Adipocyte (in vitro differentiated cells): ENCODE data around the gene SUPT4H1.

Source experiments
- DNase-seq: peaks from one replicate; pipeline ENCODE4 v3.0.0-alpha.2; 2015; ENCODE audit warnings: low read depth
- H3K27me3 ChIP-seq: replicated peaks from 2 replicates; pipeline ENCODE4 v1.7.0; 2013; ENCODE audit warnings: mild to moderate bottlenecking, low read length, moderate library complexity; ENCODE audit not compliant: control insufficient read depth, insufficient read depth
- H3K36me3 ChIP-seq: 2 replicates; pipeline ENCODE4 v1.7.0; 2013; ENCODE audit warnings: low read length, mild to moderate bottlenecking, moderate library complexity; ENCODE audit not compliant: control insufficient read depth, insufficient read depth, severe bottlenecking
- H3K4me1 ChIP-seq: 2 replicates; pipeline ENCODE4 v1.7.0; 2013; ENCODE audit warnings: mild to moderate bottlenecking, low read length, moderate library complexity; ENCODE audit not compliant: control insufficient read depth, insufficient read depth
- H3K4me3 ChIP-seq: 2 replicates; pipeline ENCODE4 v1.7.0; 2013; ENCODE audit warnings: mild to moderate bottlenecking, low read length, moderate library complexity
- H3K9ac ChIP-seq: 2 replicates; pipeline ENCODE4 v1.7.0; 2013; ENCODE audit warnings: mild to moderate bottlenecking, low read length, moderate library complexity
- H3K9me3 ChIP-seq: 2 replicates; pipeline ENCODE4 v1.7.0; 2013; ENCODE audit warnings: mild to moderate bottlenecking, low read length, moderate library complexity; ENCODE audit not compliant: control insufficient read depth

SUPT4H1 gene

GRCh38 chr17:58330538-58330996 lies 21.4 kb downstream of the SUPT4H1 start:
- peaks cover 30% of the 10 kb centered on the region for H3K27me3 ChIP-seq
- no peak for DNase-seq
- H3K4me1 ChIP-seq, result no peaks in the 10 kb centered on the region
- no peak overlapping the region for H3K9ac ChIP-seq
- no peaks in the 10 kb centered on the region for H3K9me3 ChIP-seq
- no peaks in the 10 kb centered on the region for H3K36me3 ChIP-seq
- H3K4me3 ChIP-seq, result no peak overlapping the region

DNA sequence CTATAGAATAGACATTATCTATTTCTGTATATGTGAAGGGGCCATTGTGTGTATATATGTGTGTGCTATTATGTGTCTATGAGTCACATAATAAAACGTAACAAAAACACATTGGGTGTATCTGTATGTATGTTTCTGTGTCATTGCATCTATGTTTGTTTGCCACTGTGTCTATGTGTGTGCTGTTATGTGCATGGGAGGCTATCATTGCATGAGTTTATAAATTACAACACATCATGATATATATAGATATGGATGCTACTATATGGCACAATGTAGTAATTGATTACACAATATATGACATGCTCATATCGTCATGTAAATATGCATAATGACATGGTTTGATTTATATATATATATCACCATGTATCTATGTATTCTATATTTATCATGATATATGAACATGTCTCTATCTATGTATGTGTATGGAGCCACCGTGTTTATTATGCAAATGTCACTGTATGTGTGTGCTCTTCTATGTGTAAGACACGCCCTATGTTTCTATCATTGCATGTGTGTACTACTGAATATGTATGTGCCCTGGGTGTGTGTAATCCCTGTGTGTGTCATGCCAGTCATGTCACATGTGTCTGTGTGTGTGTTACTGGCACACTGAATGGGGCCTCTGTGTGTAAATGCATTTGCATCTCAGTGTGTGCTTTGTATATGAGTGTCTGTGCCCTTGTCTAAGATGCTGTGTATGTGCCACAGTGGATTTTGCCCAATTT lies 22.0 kb downstream of the SUPT4H1 start:
- no peaks in the 10 kb centered on the region for H3K36me3 ChIP-seq
- no peaks in the 10 kb centered on the region for H3K9me3 ChIP-seq
- no peak for DNase-seq
- no peak overlapping the region for H3K4me3 ChIP-seq
- H3K4me1 ChIP-seq, result no peaks in the 10 kb centered on the region
- H3K9ac ChIP-seq, result no peak overlapping the region
- H3K27me3 ChIP-seq, result peaks cover 36% of the 10 kb centered on the region

- Histone ChIP-seq H3K4me3 (no peak overlapping the region), H3K9me3 (no peaks in the 10 kb centered on the region), H3K36me3 (no peaks in the 10 kb centered on the region), H3K9ac (no peak overlapping the region), H3K4me1 (peaks cover 4% of the 10 kb centered on the region), H3K27me3 (peaks cover 42% of the 10 kb centered on the region)
- no peak for DNase-seq
These were observed 22.8 kb downstream of the SUPT4H1 start for GRCh38 chr17:58329035-58329809.

DNA sequence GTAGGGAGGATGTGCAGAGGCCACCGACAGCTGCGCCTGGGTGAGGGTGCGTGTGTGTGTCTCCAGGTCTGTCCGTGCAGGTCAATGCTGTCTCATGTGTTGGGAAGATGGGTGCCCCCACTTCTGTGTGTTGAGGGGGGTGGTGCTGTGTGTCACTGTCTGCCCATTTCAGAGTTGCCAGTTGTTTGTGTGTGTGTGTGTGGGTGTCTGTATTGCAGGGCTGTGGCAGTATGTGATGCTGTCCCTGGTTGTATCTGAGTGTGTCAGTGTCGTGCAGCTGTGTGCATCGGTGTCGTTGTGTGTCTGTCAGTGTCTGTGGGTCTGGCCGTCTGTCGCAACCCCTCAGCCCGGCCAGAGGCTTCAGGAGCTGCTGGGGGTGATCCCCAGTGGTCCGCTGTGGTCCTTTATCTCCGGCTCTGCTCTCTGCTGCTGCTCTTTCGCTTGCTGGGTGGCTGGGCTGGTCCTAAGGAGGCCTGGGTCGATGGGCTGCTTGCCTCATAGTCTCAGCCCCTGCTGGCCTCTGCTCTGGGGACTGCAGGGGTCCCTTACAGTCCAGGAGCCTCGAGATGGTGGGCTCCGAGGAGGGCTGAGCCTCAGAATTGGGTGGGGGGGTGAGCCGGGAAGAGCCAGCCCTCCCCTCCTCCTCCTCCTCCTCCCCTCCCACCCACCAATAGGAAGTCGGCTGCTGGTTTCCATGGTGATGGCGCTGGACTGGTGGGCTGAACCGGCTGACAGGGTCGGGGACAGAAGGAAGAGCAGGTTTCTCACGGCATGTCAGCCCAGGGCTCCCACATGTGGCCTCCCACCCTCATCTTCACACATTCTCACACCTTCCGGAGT lies 23.6 kb downstream of the SUPT4H1 start, which contains the start of gene TSPOAP1:
TSPOAP1 (minus strand) TSS at position 601 of the 840 bp plus-strand sequence. CDS start 875 bp downstream, outside the sequence.
- peaks cover 4% of the 10 kb centered on the region for H3K4me1 ChIP-seq
- H3K27me3 ChIP-seq, result peaks cover 50% of the 10 kb centered on the region
- H3K4me3 ChIP-seq, result no peak within 1 kb of the TSS

DNA sequence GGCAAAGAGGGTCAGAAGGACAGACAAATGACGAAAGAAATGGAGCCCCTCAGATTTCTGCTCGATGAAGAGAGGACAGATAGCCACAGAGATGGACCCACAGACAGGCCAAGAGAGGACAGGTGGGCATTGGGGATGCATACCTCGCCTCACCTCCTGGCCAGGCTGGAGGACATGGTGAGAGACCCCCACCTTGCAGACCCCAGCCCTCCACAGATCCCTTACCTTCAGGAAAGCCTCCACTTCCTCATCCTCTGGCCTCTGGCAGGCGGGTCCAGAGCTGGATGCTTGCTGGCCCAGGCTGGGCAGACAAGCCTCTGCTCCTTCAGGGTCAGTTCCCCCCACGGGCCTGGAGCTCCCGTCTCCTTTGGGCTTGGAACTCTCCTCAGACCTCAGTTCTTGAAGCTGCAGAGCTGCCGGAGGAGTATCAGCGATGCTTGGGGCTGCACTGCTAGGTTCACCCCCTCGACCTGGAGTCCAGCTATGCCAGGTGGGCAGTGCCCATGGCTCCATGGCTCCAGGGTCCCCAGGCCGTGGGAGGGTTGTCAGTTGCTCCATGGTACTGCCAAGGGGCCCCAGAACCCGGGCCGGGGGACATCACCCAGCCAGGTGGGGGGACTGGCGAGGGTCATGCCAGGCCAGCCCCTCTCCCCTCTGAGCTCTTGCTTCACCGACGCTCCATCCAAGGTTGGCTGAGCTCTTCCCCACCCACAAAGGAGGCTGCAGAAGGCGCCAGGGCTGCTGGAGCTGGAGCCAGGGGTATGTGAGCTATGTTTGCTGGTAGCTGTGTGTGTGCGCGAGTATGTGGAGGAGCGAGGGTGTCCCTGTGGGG lies 24.4 kb downstream of the SUPT4H1 start:
- DNase-seq, result no peak
- no peaks in the 10 kb centered on the region for H3K9me3 ChIP-seq
- no peak overlapping the region for H3K9ac ChIP-seq
- peaks cover 4% of the 10 kb centered on the region for H3K4me1 ChIP-seq
- peaks cover 53% of the 10 kb centered on the region for H3K27me3 ChIP-seq
- H3K4me3 ChIP-seq, result no peak overlapping the region
- no peaks in the 10 kb centered on the region for H3K36me3 ChIP-seq

More for the DNA sequence above, 23.6 kb downstream of the SUPT4H1 start, which contains the start of gene TSPOAP1:
- no peaks in the 10 kb centered on the region for H3K36me3 ChIP-seq
- H3K9ac ChIP-seq, result no peak within 1 kb of the TSS
- no peak for DNase-seq
- H3K9me3 ChIP-seq, result no peaks in the 10 kb centered on the region

DNA sequence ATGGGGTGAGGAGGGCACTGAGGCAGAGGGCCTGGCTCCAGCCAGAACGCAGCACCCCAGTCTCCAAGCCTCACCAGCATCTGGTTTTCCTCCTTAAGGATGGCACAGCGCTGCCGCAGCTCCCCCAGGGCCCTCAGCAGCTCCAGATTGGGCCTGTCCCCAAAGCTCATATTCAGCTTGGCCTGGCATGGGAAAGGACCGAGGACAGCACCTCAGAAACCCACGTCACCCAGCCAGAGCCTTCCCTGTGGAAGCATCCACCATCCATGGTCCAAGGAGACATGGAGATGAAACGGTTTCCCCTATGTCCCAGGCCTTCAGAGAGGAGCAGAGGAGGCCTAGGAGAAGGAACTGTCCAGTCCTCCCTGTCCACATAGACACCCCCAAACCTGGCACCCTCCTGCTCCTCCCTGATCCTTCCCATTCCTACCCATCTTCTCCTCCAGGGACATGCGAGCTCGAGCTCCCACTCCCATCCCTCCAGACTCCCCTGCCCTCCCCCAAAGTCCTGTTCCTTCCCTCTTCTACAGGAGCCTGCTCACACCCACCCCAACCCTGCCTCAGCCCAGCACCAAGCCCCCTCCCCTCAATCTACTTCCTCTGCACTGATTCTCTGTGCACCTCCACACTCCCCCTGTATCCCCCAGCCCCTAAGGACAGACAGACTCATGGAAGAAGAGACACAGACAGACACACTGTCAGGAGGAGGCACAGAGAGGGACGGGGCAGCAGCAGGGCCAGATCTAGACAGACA lies 25.2 kb downstream of the SUPT4H1 start:
- peaks cover 61% of the 10 kb centered on the region for H3K27me3 ChIP-seq
- no peaks in the 10 kb centered on the region for H3K9me3 ChIP-seq
- H3K9ac ChIP-seq, result no peak overlapping the region
- H3K36me3 ChIP-seq, result no peaks in the 10 kb centered on the region
- DNase-seq, result no peak
- no peak overlapping the region for H3K4me3 ChIP-seq
- peaks cover 4% of the 10 kb centered on the region for H3K4me1 ChIP-seq

DNA sequence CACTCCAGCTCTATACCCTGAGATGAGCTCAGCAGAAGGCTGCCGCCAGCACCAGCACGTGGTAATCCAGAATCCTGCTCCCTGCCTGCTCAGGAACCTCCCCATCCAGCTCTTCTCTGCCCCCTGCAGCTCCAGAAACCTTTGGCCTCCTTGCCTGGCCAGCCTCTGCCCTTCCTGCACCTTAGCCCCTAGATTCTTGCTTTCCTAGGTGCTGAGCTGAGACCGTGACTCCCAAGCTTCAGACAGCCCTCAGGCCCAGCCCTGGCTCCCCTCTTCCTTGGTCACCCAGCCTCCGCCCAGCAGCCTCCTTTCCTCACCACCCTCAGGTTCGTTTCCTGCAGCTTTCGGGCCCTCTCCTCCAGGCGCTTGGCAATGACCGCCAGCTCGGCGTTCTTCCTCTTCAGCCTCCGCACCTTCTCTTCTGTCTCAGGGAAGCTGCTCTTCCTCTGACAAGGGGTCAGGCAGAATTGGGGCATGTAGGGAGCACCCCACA lies 26.0 kb downstream of the SUPT4H1 start:
- DNase-seq, result no peak
- peaks cover 63% of the 10 kb centered on the region for H3K27me3 ChIP-seq
- no peak overlapping the region for H3K9ac ChIP-seq
- peaks cover 4% of the 10 kb centered on the region for H3K4me1 ChIP-seq
- no peaks in the 10 kb centered on the region for H3K36me3 ChIP-seq
- H3K4me3 ChIP-seq, result no peak overlapping the region
- H3K9me3 ChIP-seq, result no peaks in the 10 kb centered on the region

DNA sequence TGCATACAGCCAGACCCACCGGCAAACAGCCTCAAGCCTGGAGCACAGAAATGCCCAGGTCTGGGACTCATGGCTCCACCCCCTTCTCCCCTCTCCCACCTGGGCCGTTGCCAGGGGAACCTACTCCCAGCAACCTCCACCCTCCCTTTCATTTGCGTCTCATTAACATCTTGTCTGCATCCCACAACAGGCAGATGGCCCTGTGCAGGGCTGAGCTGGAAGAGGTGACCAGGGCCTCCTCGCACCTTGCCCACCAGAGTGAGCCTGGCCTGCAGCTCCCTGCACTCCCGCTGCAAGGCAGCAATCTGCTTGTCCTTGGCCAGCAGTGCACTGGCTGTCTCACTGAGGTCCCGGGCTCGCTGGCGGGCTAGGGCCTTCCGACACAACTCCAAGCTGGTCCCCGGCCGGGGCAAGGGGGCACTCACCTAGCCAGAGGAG lies 26.7 kb downstream of the SUPT4H1 start:
- no peak overlapping the region for H3K9ac ChIP-seq
- H3K4me1 ChIP-seq, result peaks cover 4% of the 10 kb centered on the region
- peaks cover 63% of the 10 kb centered on the region for H3K27me3 ChIP-seq
- H3K36me3 ChIP-seq, result no peaks in the 10 kb centered on the region
- H3K4me3 ChIP-seq, result no peak overlapping the region
- no peaks in the 10 kb centered on the region for H3K9me3 ChIP-seq
- DNase-seq, result no peak

DNA sequence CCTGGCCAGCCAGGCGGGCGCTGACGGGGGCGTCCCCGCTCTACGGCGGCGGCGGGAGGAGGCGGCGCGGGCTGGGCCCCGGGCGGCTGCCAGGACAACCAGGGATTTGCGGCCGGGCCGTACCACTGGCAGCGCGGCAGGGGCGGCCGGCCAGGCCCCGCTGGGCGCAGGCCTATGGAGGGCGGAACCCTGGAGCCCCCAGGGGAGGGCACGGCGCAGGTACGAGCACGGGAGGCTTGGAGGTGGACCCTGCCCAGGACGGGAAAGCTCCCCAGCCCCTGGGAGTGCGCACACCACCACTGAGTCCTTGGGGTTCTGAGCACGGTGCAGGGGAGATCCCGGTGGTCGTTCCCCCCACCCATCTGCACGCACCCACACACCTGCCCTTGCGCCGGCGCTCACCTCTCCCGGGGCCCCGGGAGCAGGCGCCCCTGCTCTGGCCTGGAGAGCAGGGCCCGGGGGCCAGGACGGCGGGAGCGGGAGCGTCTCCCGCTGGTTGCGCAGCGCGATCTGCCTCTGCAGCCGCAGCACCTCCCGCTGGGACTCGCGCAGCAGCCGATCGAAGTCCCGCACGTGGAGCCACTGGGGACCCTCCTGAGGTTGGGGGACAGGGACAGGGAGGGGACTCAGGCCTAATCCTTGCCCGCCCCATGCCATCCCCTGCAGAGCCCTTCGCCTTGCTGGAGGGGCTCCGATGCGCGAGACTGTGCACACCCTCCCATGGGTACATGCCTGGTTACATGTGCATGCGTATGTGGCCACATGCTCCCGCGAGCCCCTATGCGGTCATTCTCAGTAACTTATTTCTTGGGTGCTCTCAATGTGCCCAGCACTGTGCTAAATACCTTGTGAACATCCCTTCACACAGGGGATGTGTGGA lies 27.4 kb downstream of the SUPT4H1 start:
- H3K4me3 ChIP-seq, result peak overlapping the region; percentile 70
- peaks cover 4% of the 10 kb centered on the region for H3K4me1 ChIP-seq
- peaks cover 69% of the 10 kb centered on the region for H3K27me3 ChIP-seq
- no peaks in the 10 kb centered on the region for H3K36me3 ChIP-seq
- peak; percentile 43 for DNase-seq
- H3K9me3 ChIP-seq, result no peaks in the 10 kb centered on the region
- peak overlapping the region; percentile 51 for H3K9ac ChIP-seq
